ENCODE measurements around the gene COL4A3.
A peak's percentile ranks its signal among the peaks of the same experiment; 100 is the strongest.
"Not testable (repeated sequence)": the region's sequence is repeated elsewhere in the genome, so short reads cannot be mapped to it uniquely, and the experiment has no call there.

Gene COL4A3

GRCh38 chr2:227205701-227206100, 41.3 kb downstream of the COL4A3 start:
- DNase-seq (ENCODE audit: extremely low read depth in 1 of 2, low read depth in 1 of 2), result no peak

GRCh38 chr2:227206406-227206805, 42.0 kb downstream of the COL4A3 start:
- DNase-seq (ENCODE audit: extremely low read depth in 1 of 2, low read depth in 1 of 2), result no peak

GRCh38 chr2:227207573-227207972, 43.1 kb downstream of the COL4A3 start:
- DNase-seq (ENCODE audit: extremely low read depth in 1 of 2, low read depth in 1 of 2), result no peak

GRCh38 chr2:227214622-227215041, 50.2 kb downstream of the COL4A3 start:
- no peak for DNase-seq (ENCODE audit: extremely low read depth in 1 of 2, low read depth in 1 of 2)

- DNase-seq (ENCODE audit: extremely low read depth in 1 of 2, low read depth in 1 of 2), result no peak
These were observed 55.1 kb downstream of the COL4A3 start for GRCh38 chr2:227219312-227220105.

GRCh38 chr2:227221120-227221519, 56.7 kb downstream of the COL4A3 start:
- DNase-seq (ENCODE audit: extremely low read depth in 1 of 2, low read depth in 1 of 2), result no peak

GRCh38 chr2:227222292-227222691, 57.9 kb downstream of the COL4A3 start:
- no peak for DNase-seq (ENCODE audit: extremely low read depth in 1 of 2, low read depth in 1 of 2)

GRCh38 chr2:227225641-227226040, 61.2 kb downstream of the COL4A3 start:
- not testable (repeated sequence) for DNase-seq (ENCODE audit: extremely low read depth in 1 of 2, low read depth in 1 of 2)

- no peak for DNase-seq (ENCODE audit: extremely low read depth in 1 of 2, low read depth in 1 of 2)
These were observed 63.7 kb downstream of the COL4A3 start for GRCh38 chr2:227228061-227228667.

- no peak for DNase-seq (ENCODE audit: extremely low read depth in 1 of 2, low read depth in 1 of 2)
These were observed 65.7 kb downstream of the COL4A3 start for GRCh38 chr2:227230151-227230550.

GRCh38 chr2:227234429-227234828, 70.0 kb downstream of the COL4A3 start:
- no peak for DNase-seq (ENCODE audit: extremely low read depth in 1 of 2, low read depth in 1 of 2)

- DNase-seq (ENCODE audit: extremely low read depth in 1 of 2, low read depth in 1 of 2), result no peak
These were observed 73.4 kb downstream of the COL4A3 start for GRCh38 chr2:227237786-227238185.

- DNase-seq (ENCODE audit: extremely low read depth in 1 of 2, low read depth in 1 of 2), result peak; percentile 12 to 16
These were observed 74.1 kb downstream of the COL4A3 start for GRCh38 chr2:227238238-227239237.

GRCh38 chr2:227241005-227241404, 76.6 kb downstream of the COL4A3 start:
- no peak for DNase-seq (ENCODE audit: extremely low read depth in 1 of 2, low read depth in 1 of 2)

GRCh38 chr2:227248876-227249275, 84.5 kb downstream of the COL4A3 start:
- DNase-seq (ENCODE audit: extremely low read depth in 1 of 2, low read depth in 1 of 2), result no peak

GRCh38 chr2:227252831-227253230, 88.4 kb downstream of the COL4A3 start:
- no peak for DNase-seq (ENCODE audit: extremely low read depth in 1 of 2, low read depth in 1 of 2)

- DNase-seq (ENCODE audit: extremely low read depth in 1 of 2, low read depth in 1 of 2), result no peak
These were observed 92.2 kb downstream of the COL4A3 start for GRCh38 chr2:227256605-227257004.

- DNase-seq (ENCODE audit: extremely low read depth in 1 of 2, low read depth in 1 of 2), result no peak
These were observed 93.4 kb downstream of the COL4A3 start for GRCh38 chr2:227257820-227258219.

GRCh38 chr2:227260041-227260440, 95.6 kb downstream of the COL4A3 start:
- no peak for DNase-seq (ENCODE audit: extremely low read depth in 1 of 2, low read depth in 1 of 2)

- no peak for DNase-seq (ENCODE audit: extremely low read depth in 1 of 2, low read depth in 1 of 2)
These were observed 103.1 kb downstream of the COL4A3 start for GRCh38 chr2:227267410-227268115.

- DNase-seq (ENCODE audit: extremely low read depth in 1 of 2, low read depth in 1 of 2), result no peak
These were observed 116.5 kb downstream of the COL4A3 start for GRCh38 chr2:227280895-227281294.

All from stimulated activated CD8-positive, alpha-beta memory T cell treated with anti-CD3 and anti-CD28 coated beads, Interleukin-7, amount 100 ng/mL, for 48 hours (primary cell).